Measurements from ENCODE around the gene ZNRF1. TPM values are rescaled to one million over a fixed set of nuclear protein-coding genes. Genes with fewer than 3 reads are reported as not detected.

Gene ZNRF1
- total and polyA plus RNA-seq, 2 of the 8 experiments (the other 6 are each of a cell fraction or from before 2014, with no cell fraction given): 33.5 to 52.9 TPM

DNA sequence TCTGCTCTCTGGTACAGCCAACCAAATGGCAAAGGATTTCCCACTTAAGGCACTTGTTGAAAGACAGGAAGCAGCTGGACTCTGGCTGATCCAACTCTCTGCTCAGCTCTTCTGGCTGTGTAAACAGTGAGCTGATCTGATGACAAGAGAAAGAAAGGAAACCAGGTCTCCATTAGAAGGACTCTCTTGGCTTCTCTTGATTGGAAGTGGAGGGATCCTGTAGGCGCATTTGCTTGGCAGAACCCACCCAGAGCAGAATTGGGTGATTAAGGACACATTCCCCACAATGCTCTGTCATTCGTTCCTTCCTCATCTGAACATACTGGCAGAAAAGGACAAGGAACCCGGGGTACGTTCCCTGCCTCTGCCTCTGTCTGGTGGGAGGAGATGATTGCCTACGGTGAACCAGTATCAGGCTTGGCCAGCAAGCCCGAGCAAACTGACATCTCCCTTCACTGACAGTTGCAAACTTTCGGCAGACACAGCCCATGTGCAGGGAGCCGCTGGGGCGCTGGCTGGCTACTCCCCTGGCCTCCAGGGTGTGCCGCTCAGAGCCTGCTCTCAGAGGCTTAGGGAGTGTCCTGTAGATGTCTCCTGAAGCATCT is 88.7 kb downstream of the ZNRF1 start:
- Histone ChIP-seq H3K56ac (replicated peaks; ENCODE audit: insufficient read length, low read depth, low read length) (no peak overlapping the region), H4K91ac (replicated peaks; ENCODE audit: insufficient read length, low read length) (no peak overlapping the region), H2AFZ (ENCODE audit: low read length) (no peak overlapping the region), H3K18ac (ENCODE audit: extremely low read depth, low read length) (no peak overlapping the region), H3K27me3 (replicated peaks in 1 of 4; ENCODE audit: control insufficient read depth in 3 of 4, extremely low read depth in 1 of 4, insufficient read depth in 3 of 4, low read length in 3 of 4) (no peaks in the 10 kb centered on the region), H3K4me1 (replicated peaks in 1 of 4; ENCODE audit: control insufficient read depth in 3 of 4, insufficient read depth in 4 of 4, low read length in 3 of 4) (peaks cover 0 to 17% (median 8%) of the 10 kb centered on the region in 4 experiments; a peak in 4 of 7 replicates), H3K79me1 (ENCODE audit: low read depth, low read length) (peaks cover 8% of the 10 kb centered on the region; the same call in 1 of the 2 replicates), H2AK5ac (ENCODE audit: low read depth, low read length) (no peak overlapping the region), H2BK15ac (ENCODE audit: low read length) (no peak overlapping the region), H3K14ac (ENCODE audit: insufficient read length) (no peak overlapping the region), H2BK20ac (ENCODE audit: low read length) (no peak overlapping the region), H4K5ac (ENCODE audit: insufficient read length, low read depth, low read length) (no peak overlapping the region), H3K23ac (ENCODE audit: insufficient read length) (no peak overlapping the region), H3K79me2 (ENCODE audit: control insufficient read depth in 1 of 2, insufficient read depth in 2 of 2, low read length in 2 of 2) (peaks cover 3 to 86% of the 10 kb centered on the region in 2 experiments), H2BK5ac (ENCODE audit: low read depth, low read length) (0 out of 2 replicates have a peak overlapping the region, but pooled peaks have one; percentile 15), H3K4me3 (ENCODE audit: extremely low read depth in 1 of 4, insufficient read depth in 2 of 4, low read depth in 3 of 4, low read length in 4 of 4) (no peak overlapping the region), H4K8ac (ENCODE audit: extremely low read depth, insufficient read depth, low read length) (no peak overlapping the region), H3K4me2 (ENCODE audit: insufficient read depth in 1 of 2, low read depth in 2 of 2, low read length in 2 of 2) (no peak overlapping the region), H3K4ac (replicated peaks; ENCODE audit: insufficient read length, low read depth, low read length) (no peak overlapping the region), H3K27ac (ENCODE audit: low read depth, low read length) (no peak overlapping the region), H2BK120ac (replicated peaks; ENCODE audit: low read depth, low read length) (no peak overlapping the region), H3K9ac (replicated peaks in 1 of 4; ENCODE audit: extremely low read depth in 1 of 4, low read depth in 3 of 4, low read length in 3 of 4) (no peak overlapping the region; a peak in 1 of 7 replicates), H4K20me1 (replicated peaks in 1 of 2; ENCODE audit: control insufficient read depth in 1 of 2, insufficient read depth in 2 of 2, low read length in 2 of 2) (peaks cover 4 to 19% of the 10 kb centered on the region in 2 experiments), H2BK12ac (ENCODE audit: low read depth, low read length) (no peak overlapping the region), H3K23me2 (ENCODE audit: low read depth, low read length) (no peaks in the 10 kb centered on the region), H3K36me3 (ENCODE audit: control insufficient read depth in 2 of 4, insufficient read depth in 4 of 4, low read length in 3 of 4) (no peaks in the 10 kb centered on the region; a peak in 1 of 8 replicates), H3K9me3 (ENCODE audit: insufficient read depth in 2 of 2, low read depth in 1 of 2, low read length in 1 of 2) (no peaks in the 10 kb centered on the region)
- DNase-seq (ENCODE audit: low read depth in 1 of 2, low spot score in 2 of 2) (no peak), FAIRE-seq (no peak)
- ChIA-PET CTCF (ENCODE audit: partially characterized antibody) (interaction anchor here (0.9 to 13.7 kb wide), 9 partner anchors 10 to 257 kb away, joined by 3 to 90 read pairs (median 4); partner anchors contain the start of gene ZNRF1), POLR2A (ENCODE audit: partially characterized antibody) (interaction anchor here (0.6 to 1.0 kb wide), 4 partner anchors 9 to 459 kb away, joined by 3 read pairs; no protein-coding TSS in a partner anchor)
- WGBS, 2 experiments (ENCODE audit: extremely low coverage in 1 of 2, insufficient coverage in 1 of 2, insufficient read length in 1 of 2, insufficient replicate concordance in 2 of 2, low coverage in 1 of 2, low lambda C conversion rate in 2 of 2, missing lambda C conversion rate in 1 of 2): 78% methylated on average over 10 of the region's 10 CpGs; no CpG with 5 or more reads in 1 of the 2 experiments
- TF ChIP-seq SIN3A (conservative IDR thresholded peaks at IDR 0.05 in 1 of 2, IDR thresholded peaks at IDR 0.05 in 1 of 2; ENCODE audit: low read depth in 1 of 2, low read length in 2 of 2): peak; percentile 25 to 78; a peak in 1 of 4 replicates
- no peak for TF ChIP-seq RNF2 (IDR thresholded peaks at IDR 0.05; ENCODE audit: borderline replicate concordance, low read depth, low read length, missing control alignments, poor library complexity, severe bottlenecking)
- TF ChIP-seq, protein P1, sequence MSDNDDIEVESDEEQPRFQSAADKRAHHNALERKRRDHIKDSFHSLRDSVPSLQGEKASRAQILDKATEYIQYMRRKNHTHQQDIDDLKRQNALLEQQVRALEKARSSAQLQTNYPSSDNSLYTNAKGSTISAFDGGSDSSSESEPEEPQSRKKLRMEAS (IDR thresholded peaks at IDR 0.05): peak; percentile 52; the same call in 1 of the 2 replicates
- TF ChIP-seq SRF (IDR thresholded peaks at IDR 0.05; ENCODE audit: low read depth, low read length): no peak
- no peak for TF ChIP-seq CTBP2 (IDR thresholded peaks at IDR 0.05; ENCODE audit: borderline replicate concordance, insufficient read depth, insufficient read length, low read length)
- TF ChIP-seq RBBP5 (IDR thresholded peaks at IDR 0.05; ENCODE audit: borderline replicate concordance, low read depth, low read length): no peak
- TF ChIP-seq JUN (IDR thresholded peaks at IDR 0.05; ENCODE audit: low read depth, low read length): no peak
- peak in 1 of 2 experiments; percentile 21; a peak in 1 of 4 replicates for TF ChIP-seq RAD21 (IDR thresholded peaks at IDR 0.05 in 1 of 2, conservative IDR thresholded peaks at IDR 0.05 in 1 of 2; ENCODE audit: low read depth in 2 of 2, low read length in 2 of 2)

All from H1 (cell line).